VCaP (cell line): Measurements from ENCODE around the gene GATA3.

Source experiments
- H3K27ac ChIP-seq: fragments of 450-650 bp; 2 replicates; pipeline ENCODE4 v1.5.1; 2017
- CTCF ChIP-seq: fragments of 450-650 bp; conservative IDR thresholded peaks from 2 replicates; pipeline ENCODE4 v1.5.1; 2017; ENCODE audit warnings: mild to moderate bottlenecking, moderate library complexity

GATA3 gene

GRCh38 chr10:8035006-8035640 lies 19.4 kb upstream of the GATA3 start:
- no peak overlapping the region for H3K27ac ChIP-seq

GRCh38 chr10:8035641-8036470 lies 18.6 kb upstream of the GATA3 start:
- TF ChIP-seq CTCF, result no peak
- H3K27ac ChIP-seq, result no peak overlapping the region

More at GRCh38 chr10:8035006-8035640, 19.4 kb upstream of the GATA3 start:
- no peak for TF ChIP-seq CTCF

- no peak for TF ChIP-seq CTCF
- H3K27ac ChIP-seq, result no peak overlapping the region
Measured at GRCh38 chr10:8036506-8037198, 17.8 kb upstream of the GATA3 start.

GRCh38 chr10:8037199-8037801 lies 17.2 kb upstream of the GATA3 start:
- H3K27ac ChIP-seq, result no peak overlapping the region
- no peak for TF ChIP-seq CTCF

- no peak for TF ChIP-seq CTCF
- no peak overlapping the region for H3K27ac ChIP-seq
Measured at GRCh38 chr10:8037941-8038894, 16.3 kb upstream of the GATA3 start.

GRCh38 chr10:8039321-8039881 lies 15.1 kb upstream of the GATA3 start:
- TF ChIP-seq CTCF, result no peak
- H3K27ac ChIP-seq, result no peak overlapping the region
